Panc1 (cell line): Measurements from ENCODE around the gene GFRA1.

Source experiments
- POLR2AphosphoS5 ChIP-seq: IDR thresholded peaks from 2 replicates; pipeline ENCODE4 v1.6.1; 2012; ENCODE audit warnings: mild to moderate bottlenecking, low read depth, low read length, moderate library complexity
- SIN3A ChIP-seq: IDR thresholded peaks from 2 replicates; pipeline ENCODE4 v1.6.1; 2012; ENCODE audit warnings: low read depth, mild to moderate bottlenecking, low read length, moderate library complexity, borderline replicate concordance; ENCODE audit not compliant: insufficient read depth
- TF ChIP-seq, protein P1 (sequence below): fragments of 450-650 bp; IDR thresholded peaks from 2 replicates; pipeline ENCODE4 v1.5.1; 2017; ENCODE audit warnings: mild to moderate bottlenecking
- TF ChIP-seq, protein P2 (sequence below), 2 experiments: IDR thresholded peaks; 2 replicates each; pipeline ENCODE4 v1.6.1; 2011 to 2012; ENCODE audit warnings: low read depth in 2 of 2, control low read depth in 1 of 2, low read length in 1 of 2, mild to moderate bottlenecking in 1 of 2, moderate library complexity in 1 of 2; ENCODE audit not compliant: insufficient read depth in 1 of 2

DNA sequence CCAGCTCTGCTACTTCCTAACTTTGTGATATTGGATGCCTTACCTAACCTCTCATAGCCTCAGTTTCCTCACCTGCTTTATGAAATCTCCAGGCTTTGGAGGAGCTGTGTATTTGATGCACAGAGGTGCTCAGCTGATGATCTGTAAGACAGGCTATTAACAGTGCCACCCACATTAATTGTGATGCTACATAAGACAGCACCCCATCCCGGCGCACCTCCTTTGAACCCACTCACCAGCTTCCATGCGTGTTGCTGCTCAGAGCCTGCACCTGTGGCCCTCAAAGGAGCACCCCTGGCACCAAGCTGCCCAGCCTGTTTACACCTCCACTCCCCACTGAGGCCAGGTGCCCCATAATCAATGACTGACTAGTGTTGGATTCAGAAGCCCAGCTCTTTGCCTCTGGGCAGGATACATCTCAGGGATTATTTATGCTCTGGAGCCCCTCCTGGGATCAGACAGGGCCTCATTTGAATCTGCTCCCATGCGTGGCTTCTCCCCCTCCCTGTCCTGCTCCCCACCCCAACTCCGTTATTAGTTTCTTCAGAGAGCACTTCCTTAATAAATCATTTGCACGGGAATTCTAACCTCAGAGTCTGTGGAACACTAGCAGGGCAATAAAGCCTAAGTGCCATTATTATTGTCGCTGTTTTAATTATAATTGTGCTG, 87.7 kb downstream of the GFRA1 start:
- no peak for TF ChIP-seq POLR2AphosphoS5
- TF ChIP-seq, protein P1, sequence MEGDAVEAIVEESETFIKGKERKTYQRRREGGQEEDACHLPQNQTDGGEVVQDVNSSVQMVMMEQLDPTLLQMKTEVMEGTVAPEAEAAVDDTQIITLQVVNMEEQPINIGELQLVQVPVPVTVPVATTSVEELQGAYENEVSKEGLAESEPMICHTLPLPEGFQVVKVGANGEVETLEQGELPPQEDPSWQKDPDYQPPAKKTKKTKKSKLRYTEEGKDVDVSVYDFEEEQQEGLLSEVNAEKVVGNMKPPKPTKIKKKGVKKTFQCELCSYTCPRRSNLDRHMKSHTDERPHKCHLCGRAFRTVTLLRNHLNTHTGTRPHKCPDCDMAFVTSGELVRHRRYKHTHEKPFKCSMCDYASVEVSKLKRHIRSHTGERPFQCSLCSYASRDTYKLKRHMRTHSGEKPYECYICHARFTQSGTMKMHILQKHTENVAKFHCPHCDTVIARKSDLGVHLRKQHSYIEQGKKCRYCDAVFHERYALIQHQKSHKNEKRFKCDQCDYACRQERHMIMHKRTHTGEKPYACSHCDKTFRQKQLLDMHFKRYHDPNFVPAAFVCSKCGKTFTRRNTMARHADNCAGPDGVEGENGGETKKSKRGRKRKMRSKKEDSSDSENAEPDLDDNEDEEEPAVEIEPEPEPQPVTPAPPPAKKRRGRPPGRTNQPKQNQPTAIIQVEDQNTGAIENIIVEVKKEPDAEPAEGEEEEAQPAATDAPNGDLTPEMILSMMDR: no peak
- TF ChIP-seq, protein P2, sequence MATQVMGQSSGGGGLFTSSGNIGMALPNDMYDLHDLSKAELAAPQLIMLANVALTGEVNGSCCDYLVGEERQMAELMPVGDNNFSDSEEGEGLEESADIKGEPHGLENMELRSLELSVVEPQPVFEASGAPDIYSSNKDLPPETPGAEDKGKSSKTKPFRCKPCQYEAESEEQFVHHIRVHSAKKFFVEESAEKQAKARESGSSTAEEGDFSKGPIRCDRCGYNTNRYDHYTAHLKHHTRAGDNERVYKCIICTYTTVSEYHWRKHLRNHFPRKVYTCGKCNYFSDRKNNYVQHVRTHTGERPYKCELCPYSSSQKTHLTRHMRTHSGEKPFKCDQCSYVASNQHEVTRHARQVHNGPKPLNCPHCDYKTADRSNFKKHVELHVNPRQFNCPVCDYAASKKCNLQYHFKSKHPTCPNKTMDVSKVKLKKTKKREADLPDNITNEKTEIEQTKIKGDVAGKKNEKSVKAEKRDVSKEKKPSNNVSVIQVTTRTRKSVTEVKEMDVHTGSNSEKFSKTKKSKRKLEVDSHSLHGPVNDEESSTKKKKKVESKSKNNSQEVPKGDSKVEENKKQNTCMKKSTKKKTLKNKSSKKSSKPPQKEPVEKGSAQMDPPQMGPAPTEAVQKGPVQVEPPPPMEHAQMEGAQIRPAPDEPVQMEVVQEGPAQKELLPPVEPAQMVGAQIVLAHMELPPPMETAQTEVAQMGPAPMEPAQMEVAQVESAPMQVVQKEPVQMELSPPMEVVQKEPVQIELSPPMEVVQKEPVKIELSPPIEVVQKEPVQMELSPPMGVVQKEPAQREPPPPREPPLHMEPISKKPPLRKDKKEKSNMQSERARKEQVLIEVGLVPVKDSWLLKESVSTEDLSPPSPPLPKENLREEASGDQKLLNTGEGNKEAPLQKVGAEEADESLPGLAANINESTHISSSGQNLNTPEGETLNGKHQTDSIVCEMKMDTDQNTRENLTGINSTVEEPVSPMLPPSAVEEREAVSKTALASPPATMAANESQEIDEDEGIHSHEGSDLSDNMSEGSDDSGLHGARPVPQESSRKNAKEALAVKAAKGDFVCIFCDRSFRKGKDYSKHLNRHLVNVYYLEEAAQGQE (IDR thresholded peaks at IDR 0.05; ENCODE audit: insufficient read depth in 1 of 2, low read depth in 2 of 2, low read length in 1 of 2): no peak
- TF ChIP-seq SIN3A: no peak
